GM18520 (cell line): ENCODE measurements around the gene MUC6.

Experiments used
- ATAC-seq: cut with Tn5 transposase; IDR thresholded peaks from one replicate; pipeline ENCODE4 v1.9.1; 2021; ENCODE audit not compliant: unreplicated experiment

Gene MUC6

DNA sequence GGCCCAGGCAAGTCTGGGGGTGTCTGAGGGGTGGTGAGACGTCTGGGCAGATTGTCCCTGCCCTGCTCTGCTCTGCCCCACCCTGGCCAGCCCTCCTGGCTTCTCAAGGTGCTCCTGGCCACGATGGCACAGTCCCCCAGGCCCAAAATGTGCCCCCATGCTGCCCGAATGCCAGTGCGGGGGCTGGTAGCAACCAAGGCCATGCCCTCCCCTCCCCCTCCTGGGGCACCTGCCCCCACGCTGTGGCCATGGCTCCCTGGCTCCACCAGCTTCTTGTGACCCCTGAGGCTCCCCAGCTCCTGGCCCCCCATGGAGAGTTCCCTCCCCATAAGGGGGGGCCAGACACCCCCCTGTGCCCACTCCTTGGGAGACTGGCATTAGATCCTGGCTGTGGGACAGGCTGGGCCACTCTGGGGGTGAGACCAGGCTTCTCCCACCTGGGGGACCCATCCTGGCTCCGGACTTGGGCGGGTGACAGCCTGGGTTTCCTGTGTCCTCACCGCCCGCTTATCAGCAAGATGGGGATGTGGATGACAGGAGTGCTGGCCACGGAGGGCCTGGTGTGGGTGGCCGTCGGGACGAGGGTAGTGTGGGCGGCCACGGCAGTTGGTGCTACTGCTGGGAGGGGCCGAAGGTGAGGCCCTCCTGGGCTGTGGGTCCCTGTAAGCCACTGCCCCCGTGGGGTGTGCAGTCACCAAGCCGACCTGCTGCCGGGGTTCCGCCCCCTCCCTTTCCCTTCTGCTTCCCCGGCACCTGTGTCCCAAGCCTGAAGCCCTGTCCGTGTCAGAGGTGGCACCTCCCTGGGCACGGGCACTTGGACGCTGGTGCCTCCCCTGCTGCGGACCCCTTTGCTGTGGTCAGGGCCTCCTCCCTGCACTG, 15.9 kb upstream of the MUC6 start:
- ATAC-seq: no peak

DNA sequence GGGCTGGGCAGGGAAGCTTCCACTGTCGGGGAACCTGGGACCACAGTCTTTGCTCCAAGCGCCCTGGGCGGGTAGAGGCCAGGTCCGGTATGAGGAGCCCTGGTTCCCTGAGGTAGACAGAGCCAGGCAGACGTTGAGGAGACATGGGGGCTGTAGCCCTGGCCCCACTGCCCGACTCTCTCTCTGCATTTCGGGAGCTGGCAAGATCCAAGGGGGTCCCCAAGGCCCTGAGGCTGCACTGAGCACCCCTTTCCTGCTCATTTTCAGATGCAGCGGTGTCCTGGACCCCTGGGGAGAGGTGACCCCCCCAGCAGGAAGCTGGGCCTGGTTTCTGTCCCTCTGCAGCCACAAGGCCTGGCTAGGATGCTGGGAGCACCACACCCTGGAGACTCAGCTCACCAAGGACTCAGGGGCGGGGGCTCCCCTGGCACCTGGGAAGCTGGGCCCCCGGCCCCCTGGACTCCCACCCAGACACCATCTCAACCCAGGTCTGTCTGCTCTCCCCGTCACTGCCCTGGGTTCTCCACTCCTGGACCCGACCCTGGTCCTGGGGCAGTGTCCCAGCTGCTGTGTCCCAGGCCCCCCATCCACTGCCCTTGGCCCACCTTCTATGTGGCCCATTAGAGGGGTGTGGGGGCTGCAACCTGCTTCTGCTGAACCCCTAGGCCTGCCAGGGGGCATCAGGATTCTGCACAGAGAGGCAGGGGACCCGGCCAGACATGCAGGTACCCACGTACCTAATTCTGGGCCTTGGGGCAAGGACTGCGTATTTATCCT, 15.0 kb upstream of the MUC6 start:
- ATAC-seq: no peak

- peak; percentile 48 for ATAC-seq
Measured at GRCh38 chr11:1050581-1051355, 14.2 kb upstream of the MUC6 start.

DNA sequence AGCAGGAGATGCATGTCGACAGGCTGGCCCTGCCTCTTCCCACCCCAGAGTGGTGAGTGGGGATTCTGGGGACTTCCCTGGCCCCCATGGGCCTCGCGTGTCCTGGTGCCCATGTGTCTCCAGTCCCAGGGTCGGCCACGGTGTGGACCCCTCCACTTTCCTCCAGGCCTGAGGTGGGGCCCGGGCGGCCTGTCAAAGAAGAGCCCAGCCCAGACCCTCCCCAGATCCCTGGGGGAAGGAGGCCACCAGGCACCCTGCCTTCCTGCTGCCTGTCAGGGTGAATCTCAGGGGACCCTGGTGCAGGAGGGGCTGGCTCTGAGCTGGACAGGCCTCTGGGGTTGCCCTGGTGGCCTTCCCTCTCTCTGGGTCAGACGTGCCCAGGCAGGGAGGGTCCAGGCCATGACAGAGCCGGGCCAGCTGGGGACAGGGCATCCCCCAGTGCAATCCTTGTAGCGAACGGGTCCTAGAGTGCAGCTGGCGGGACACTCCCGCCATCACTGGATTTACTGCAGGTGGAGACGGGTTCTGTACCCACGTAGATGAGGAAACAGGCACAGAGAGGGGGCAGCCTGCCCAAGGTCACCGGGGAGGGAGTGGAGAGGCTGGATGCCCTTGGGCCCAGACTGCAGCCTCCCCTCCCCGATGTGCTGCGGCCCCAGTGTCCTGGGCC, 13.5 kb upstream of the MUC6 start:
- ATAC-seq: no peak

DNA sequence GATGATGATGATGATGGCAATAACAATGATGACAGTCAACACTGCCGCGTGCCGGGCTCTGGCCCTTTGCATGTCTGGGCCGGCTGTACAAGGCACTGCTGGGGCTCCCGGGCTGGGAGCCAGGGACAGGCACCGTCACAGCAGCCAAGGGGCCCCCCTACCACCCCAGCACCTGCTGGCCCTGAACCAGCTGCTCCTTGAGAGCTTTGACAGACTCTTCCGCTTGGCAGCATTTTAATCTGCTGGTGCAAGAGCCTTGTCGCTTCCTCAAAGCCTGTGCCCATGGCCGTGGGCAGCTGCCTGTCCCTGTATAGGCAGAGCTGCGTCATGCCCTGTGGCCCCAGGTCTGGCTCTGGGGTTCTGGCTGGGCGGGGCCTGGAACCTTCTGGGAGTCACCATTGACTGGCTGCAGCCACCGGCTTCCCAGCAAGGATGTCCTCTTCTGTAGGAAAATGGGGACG, 12.9 kb upstream of the MUC6 start:
- no peak for ATAC-seq

DNA sequence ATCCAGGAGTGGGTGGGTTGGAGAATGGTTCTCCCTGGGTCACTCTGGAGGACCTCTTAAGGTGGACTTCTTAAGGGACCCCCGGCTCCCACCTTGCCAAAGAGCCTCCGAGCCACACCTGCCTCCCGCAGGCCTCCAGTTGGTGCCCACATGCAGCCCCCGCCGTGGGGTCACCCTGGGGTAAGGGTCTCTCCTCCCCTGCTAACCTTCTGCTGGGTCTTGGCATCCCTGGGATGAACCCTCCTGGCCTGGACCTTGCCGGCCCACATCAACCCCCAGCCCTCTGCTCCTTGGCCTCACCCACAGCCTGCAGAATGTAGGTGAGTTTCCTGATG, 12.5 kb upstream of the MUC6 start:
- no peak for ATAC-seq

- ATAC-seq: no peak
Measured at GRCh38 chr11:1048375-1049070, 12.0 kb upstream of the MUC6 start.

- no peak for ATAC-seq
Measured at GRCh38 chr11:1047595-1048156, 11.2 kb upstream of the MUC6 start.

DNA sequence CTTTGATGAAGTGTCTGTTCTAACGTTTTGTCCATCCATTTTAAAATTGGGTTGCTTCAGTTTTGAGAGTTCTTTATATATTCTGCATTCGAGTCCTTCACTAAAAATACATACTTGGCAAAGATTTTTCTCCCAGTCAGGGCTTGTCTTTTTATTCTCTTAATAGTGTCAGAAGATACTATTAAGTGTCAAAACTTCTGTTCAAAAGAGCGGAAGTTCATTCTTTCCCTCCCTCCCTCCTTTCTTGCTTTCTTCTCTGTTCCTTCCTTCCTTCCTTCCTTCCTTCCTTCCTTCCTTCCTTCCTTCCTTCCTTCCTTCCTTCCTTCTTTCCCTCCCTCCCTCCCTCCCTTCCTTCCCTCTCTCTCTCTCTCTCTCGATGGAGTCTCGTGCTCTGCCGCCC, 7.6 kb upstream of the MUC6 start:
- no peak for ATAC-seq

GRCh38 chr11:1043563-1044096, 7.1 kb upstream of the MUC6 start:
- ATAC-seq: no peak

DNA sequence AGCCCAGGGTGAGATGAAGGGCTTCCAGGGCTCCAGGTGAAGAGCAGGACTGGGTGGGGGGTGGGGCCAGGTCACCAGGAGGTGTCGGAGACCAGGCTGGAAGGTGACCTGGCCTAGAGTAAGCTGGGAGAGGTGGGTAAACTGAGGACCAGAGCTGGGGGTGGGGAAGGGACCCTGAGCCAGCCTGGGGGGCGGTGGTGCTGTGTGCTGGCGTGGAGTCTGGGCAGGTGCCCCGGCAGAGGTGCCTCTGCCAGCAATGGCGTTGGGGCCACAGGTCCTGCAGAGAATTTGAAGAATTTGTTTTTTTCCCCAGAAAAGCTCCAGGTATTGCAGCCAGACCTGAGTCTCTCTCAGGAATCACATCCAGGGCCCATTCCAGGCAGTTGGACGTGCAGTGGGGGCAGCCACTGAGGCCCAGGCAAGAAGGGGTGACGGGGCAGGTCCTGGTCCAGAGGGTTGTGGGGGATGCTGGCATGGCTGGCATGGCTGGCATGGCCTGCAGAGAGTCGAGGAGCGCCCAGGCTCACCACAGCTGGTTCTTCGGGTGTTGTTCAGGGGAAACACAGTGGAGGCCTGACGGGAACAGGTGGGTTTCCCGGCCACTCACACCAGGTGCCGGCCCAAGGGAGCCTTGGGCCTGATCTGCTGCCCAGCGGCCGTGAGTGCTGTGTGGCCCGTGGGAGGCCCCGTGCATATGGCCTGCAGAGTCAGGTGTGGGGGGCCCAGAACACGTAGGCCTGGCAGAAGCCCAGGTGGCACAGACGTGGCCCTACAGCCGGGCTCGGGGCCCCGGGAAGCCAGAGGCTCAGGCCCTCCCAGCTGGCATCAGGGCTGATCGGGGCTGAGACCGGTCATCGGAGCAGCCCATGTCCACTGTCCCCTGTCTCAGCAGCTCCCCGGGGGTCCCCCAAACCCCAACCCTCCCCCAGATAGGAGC, 6.4 kb upstream of the MUC6 start:
- ATAC-seq: no peak

- ATAC-seq: no peak
Measured at GRCh38 chr11:1041936-1042608, 5.6 kb upstream of the MUC6 start.

GRCh38 chr11:1041471-1041870, 5.0 kb upstream of the MUC6 start:
- ATAC-seq: no peak

GRCh38 chr11:1041149-1041467, 4.6 kb upstream of the MUC6 start:
- ATAC-seq: no peak

DNA sequence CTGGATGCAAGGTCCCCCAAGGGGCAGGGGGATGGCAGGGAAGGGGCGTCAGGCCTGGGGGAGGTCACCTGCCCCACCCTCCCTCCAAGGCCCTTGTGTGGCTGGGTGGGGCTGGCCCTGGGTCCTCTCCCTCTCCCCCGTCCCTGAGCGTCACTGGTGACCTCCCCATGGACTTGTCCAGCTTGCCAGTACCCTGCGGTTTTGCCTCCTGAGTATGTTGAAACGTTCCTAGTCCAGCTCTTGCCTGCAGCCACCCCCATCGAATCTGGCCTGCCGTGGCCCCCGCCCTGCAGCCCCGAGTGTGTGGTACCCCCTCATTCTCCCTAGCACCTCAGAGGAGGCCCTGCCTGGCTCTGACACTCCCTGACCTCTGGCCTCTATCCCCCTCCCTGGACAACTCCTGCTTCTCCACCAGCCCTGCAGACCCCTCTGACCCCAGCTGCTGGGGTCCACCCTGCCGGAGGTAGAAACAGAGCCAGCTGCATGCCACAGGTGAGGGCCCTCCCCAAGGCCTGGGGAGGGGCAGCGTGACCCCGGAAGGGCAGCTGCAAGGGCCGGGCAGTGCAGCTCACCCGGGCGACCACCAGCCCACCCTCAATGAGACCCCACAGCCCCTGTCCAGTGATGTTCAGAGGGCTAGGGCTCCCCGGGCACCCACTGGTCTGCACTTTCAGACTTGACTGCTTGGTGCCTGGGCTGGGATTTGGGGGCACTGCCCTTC, 4.1 kb upstream of the MUC6 start:
- ATAC-seq: no peak

- no peak for ATAC-seq
Measured at GRCh38 chr11:1039481-1040427, 3.2 kb upstream of the MUC6 start.

DNA sequence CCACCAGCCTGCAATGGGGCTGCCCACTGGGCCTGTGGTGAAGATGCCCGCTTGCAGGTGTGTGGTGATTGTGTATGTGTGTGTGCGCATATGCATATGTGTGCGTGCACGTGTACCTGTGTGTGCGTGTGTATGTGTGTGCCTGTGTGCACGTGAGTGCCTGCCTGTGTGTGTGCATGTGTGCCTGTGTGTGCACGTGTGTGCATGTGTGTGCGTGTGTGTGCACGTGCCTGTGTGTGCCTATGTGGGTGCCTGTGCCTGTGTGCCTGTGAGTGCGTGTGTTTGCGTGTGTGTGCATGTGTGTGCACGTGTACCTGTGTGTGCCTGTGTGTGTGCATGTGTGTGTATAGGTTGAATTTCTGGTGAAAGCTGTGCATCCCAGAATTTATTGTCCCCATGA, 2.4 kb upstream of the MUC6 start:
- ATAC-seq: no peak
